ENCODE results near the gene TAF8. TPM values are rescaled to one million over a fixed set of nuclear protein-coding genes. Genes with fewer than 3 reads are reported as not detected.

Gene TAF8
- polyA plus RNA-seq, 6 donors from 2014 or later = 10.3 to 25.6 (median 18.6) TPM

GRCh38 chr6:42049116-42049809 is 1.1 kb upstream of the TAF8 start:
- H3K27me3 Mint-ChIP-seq = no peaks in the 10 kb centered on the region
- peaks cover 47 to 74% (median 63%) of the 10 kb centered on the region in 3 donors for H3K4me1 Mint-ChIP-seq
- peak overlapping the region; percentile 92 to 99 (median 98) for H3K4me3 Mint-ChIP-seq
- H3K36me3 Mint-ChIP-seq = no peaks in the 10 kb centered on the region
- H3K27ac Mint-ChIP-seq = peak overlapping the region; percentile 86 to 99 (median 95)
- no peak for ATAC-seq (ENCODE audit: low read depth in 2 of 2)
- H3K9me3 Mint-ChIP-seq = no peaks in the 10 kb centered on the region
- no peak for DNase-seq

GRCh38 chr6:42049948-42050296 is 402 bp upstream of the TAF8 start:
- ATAC-seq (ENCODE audit: low read depth in 2 of 2) = no peak
- H3K4me3 Mint-ChIP-seq = peak overlapping the region; percentile 91 to 99 (median 98)
- H3K9me3 Mint-ChIP-seq = no peaks in the 10 kb centered on the region
- no peaks in the 10 kb centered on the region for H3K36me3 Mint-ChIP-seq
- no peaks in the 10 kb centered on the region for H3K27me3 Mint-ChIP-seq
- H3K4me1 Mint-ChIP-seq = peaks cover 41 to 68% (median 56%) of the 10 kb centered on the region in 3 donors
- peak; percentile 38 for DNase-seq
- peak overlapping the region; percentile 49 to 99 (median 97) for H3K27ac Mint-ChIP-seq

DNA sequence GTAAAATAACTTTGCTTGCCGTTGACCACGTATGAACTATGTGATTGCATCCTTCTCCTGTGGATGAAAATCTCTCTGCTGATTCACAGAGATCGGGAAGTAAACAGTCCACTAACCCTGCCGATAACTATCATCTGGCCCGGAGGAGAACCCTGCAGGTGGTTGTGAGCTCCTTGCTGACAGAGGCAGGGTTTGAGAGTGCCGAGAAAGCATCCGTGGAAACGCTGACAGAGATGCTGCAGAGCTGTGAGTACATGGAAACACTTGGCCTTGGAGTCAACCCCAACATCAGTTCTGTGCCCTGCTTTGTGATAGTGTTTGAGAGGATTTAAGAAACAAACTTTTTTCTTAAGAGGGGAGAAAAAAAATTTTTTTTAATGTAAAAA is 937 bp downstream of the TAF8 start:
- no peaks in the 10 kb centered on the region for H3K27me3 Mint-ChIP-seq
- H3K27ac Mint-ChIP-seq = peak overlapping the region in 1 of 6 donors; percentile 92
- DNase-seq (no peak), ATAC-seq (ENCODE audit: low read depth in 2 of 2) (no peak)
- no peaks in the 10 kb centered on the region for H3K36me3 Mint-ChIP-seq
- H3K4me1 Mint-ChIP-seq = peaks cover 29 to 58% (median 43%) of the 10 kb centered on the region in 3 donors
- H3K4me3 Mint-ChIP-seq = peak overlapping the region; percentile 59 to 99 (median 94)
- H3K9me3 Mint-ChIP-seq = no peaks in the 10 kb centered on the region

DNA sequence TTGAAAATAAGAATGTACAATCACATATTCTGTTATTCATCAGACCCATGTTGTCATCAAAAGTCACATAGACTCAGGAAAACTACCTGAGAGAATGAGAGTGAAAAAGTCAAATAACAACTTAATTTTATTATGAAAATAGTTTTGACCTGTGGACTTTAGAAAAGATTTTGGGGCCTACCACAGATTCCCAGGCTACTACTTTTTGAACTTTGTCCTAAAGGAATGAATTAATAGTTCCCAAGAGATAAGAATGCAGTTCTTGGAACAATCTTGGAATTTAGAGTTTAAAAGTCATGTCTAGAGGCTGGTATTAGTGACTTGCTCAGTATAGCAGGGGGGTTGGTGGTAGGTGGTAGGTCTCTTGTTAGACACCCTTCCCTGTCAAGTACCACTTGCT is 3.3 kb downstream of the TAF8 start:
- Mint-ChIP-seq H3K4me3 (peak overlapping the region in 1 of 8 donors; percentile 62), H3K9me3 (no peaks in the 10 kb centered on the region), H3K36me3 (peaks cover 7 to 10% of the 10 kb centered on the region in 2 donors), H3K4me1 (peaks cover 13 to 40% (median 23%) of the 10 kb centered on the region in 3 donors), H3K27me3 (no peaks in the 10 kb centered on the region), H3K27ac (no peak overlapping the region)
- DNase-seq (no peak), ATAC-seq (ENCODE audit: low read depth in 2 of 2) (no peak)

DNA sequence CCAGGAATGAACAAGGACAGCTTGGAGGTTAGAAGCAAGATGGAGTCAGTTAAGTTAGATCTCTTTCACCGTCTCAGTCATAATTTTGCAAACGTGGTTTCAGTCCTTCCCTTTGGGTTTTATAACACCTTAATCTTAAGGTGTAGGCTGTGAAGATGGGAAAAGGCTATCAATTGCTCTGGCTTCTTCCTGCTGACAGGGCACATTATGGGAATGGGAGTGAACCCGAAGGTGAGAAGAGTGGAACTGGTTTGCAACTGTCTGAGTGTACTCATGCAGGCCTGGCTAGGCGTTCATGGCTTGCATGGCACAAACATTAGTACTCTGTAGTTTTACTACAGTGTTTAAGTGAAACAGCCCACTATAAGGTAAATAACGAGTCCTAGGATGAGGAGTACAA is 9.4 kb downstream of the TAF8 start:
- no peak for DNase-seq
- peaks cover 0 to 3% (median 0%) of the 10 kb centered on the region in 3 donors for H3K4me1 Mint-ChIP-seq
- no peak for ATAC-seq (ENCODE audit: low read depth in 2 of 2)
- peaks cover 7 to 31% of the 10 kb centered on the region in 2 donors for H3K36me3 Mint-ChIP-seq
- no peak overlapping the region for H3K4me3 Mint-ChIP-seq
- no peaks in the 10 kb centered on the region for H3K9me3 Mint-ChIP-seq
- H3K27me3 Mint-ChIP-seq = no peaks in the 10 kb centered on the region
- peak overlapping the region in 1 of 6 donors; percentile 34 for H3K27ac Mint-ChIP-seq

DNA sequence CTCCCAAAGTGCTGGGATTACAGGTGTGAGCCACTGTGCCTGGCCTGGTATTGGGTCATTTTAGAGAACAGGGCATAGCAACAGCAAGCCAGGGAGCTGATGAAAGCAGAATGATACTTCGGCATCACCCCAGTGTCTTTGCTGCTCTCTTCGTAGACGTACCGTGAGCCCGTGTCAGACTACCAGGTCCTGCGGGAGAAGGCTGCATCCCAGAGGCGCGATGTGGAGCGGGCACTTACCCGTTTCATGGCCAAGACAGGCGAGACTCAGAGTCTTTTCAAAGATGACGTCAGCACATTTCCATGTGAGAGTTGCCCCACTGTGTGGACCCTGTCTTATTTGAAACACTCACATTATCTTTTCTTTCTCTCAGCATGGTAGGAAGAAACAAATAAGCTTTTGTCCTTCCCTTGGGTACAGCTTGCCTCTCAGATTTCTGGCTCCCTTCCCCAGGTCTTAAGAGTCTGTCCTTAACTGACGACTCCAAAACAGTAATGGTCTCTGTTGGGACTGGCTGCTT is 15.9 kb downstream of the TAF8 start:
- Mint-ChIP-seq H3K4me1 (no peaks in the 10 kb centered on the region), H3K9me3 (no peaks in the 10 kb centered on the region), H3K4me3 (no peak overlapping the region), H3K27ac (no peak overlapping the region), H3K27me3 (no peaks in the 10 kb centered on the region), H3K36me3 (peaks cover 0 to 13% of the 10 kb centered on the region in 2 donors)
- DNase-seq (no peak), ATAC-seq (ENCODE audit: low read depth in 2 of 2) (no peak)

DNA sequence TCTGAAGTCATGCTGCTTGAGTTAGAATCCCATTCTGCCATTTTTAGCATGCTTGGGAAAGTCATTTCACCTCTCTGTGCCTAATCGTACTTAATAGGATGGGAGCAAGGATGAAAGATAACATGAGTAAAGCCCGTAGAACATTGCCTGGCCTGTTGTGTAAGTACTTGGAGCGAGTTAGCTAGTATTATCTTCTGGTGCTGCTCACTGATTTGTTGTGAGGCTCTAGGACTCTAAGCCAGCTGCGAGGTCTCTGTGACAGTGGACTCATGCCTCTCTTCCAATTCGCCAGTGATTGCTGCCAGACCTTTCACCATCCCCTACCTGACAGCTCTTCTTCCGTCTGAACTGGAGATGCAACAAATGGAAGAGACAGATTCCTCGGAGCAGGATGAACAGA is 17.8 kb downstream of the TAF8 start:
- H3K4me3 Mint-ChIP-seq = no peak overlapping the region
- no peaks in the 10 kb centered on the region for H3K9me3 Mint-ChIP-seq
- no peak overlapping the region for H3K27ac Mint-ChIP-seq
- ATAC-seq (ENCODE audit: low read depth in 2 of 2) = no peak
- DNase-seq = no peak
- no peaks in the 10 kb centered on the region for H3K4me1 Mint-ChIP-seq
- H3K27me3 Mint-ChIP-seq = no peaks in the 10 kb centered on the region
- H3K36me3 Mint-ChIP-seq = peaks cover 2 to 14% of the 10 kb centered on the region in 2 donors

DNA sequence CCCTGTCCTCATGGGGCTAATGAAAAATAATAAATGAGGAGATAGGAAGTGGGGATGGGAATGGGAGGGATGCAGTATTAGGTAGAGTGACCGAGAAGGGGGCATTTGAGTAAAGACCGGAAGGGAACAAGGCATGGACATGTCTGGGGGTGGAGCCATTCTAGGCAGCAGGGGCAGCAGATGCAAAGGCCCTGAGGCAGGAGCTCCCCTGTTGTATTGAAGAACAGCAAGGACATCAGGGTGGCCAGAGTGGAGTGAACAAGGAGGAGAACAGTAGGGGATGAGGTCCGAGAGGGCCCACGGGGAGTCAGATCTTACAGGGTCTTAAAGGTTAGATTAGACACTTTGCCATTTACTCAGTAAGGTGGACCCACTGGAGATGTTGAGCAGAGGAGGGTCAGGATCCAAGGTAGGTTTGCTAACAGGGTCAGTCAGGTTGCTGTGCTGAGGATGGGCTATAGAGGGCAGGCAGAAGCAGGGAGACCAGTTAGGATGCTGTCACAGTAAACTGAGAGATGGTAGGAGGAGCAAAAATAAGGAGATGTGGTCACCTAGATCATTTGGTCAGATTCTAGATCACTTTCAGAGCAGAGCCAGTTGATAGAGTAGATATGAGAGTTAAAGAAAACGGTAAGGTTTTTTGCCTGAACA is 18.7 kb downstream of the TAF8 start:
- no peak overlapping the region for H3K4me3 Mint-ChIP-seq
- DNase-seq (no peak), ATAC-seq (ENCODE audit: low read depth in 2 of 2) (no peak)
- no peaks in the 10 kb centered on the region for H3K4me1 Mint-ChIP-seq
- H3K9me3 Mint-ChIP-seq = no peaks in the 10 kb centered on the region
- peaks cover 6 to 10% of the 10 kb centered on the region in 2 donors for H3K36me3 Mint-ChIP-seq
- H3K27ac Mint-ChIP-seq = no peak overlapping the region
- H3K27me3 Mint-ChIP-seq = no peaks in the 10 kb centered on the region

DNA sequence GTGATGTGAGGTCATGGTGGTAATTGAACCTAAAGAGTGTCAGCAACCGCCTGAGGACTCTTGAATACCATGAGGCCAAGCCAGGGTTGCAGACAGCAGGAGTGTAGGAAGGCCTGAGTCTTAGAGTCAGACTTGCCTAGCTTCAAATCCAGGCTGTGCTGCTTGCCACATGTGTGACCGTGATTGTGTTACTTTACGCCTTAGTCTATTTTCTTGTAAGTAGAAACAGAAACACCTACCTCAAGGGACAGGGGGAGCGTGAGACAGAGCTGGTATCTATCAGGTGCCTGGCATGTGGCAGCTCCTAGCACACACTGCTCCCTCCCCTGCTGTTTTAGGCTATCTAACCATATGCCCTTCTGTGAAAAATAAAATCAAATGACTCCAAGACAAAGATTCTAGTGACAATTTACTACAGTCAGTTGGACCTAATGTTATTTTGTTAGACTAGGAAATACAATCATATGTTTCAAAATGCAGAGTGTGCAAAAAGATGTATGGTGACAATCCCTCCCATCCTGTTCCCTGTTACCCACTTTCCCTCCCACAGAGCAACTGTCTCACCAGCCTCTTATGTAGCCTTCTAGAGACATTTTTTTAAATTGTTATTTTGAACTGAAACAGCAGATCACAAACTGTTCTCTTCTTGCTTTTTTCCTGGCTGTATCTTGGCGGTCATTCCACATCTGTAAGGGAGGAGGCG is 21.7 kb downstream of the TAF8 start:
- H3K36me3 Mint-ChIP-seq = peaks cover 5 to 13% of the 10 kb centered on the region in 2 donors
- no peak for DNase-seq
- no peak overlapping the region for H3K4me3 Mint-ChIP-seq
- ATAC-seq (ENCODE audit: low read depth in 2 of 2) = no peak
- H3K9me3 Mint-ChIP-seq = no peaks in the 10 kb centered on the region
- H3K4me1 Mint-ChIP-seq = peaks cover 0 to 2% (median 0%) of the 10 kb centered on the region in 3 donors
- H3K27me3 Mint-ChIP-seq = no peaks in the 10 kb centered on the region
- no peak overlapping the region for H3K27ac Mint-ChIP-seq

GRCh38 chr6:42073287-42073686 is 23.0 kb downstream of the TAF8 start:
- Mint-ChIP-seq H3K4me1 (peaks cover 0 to 2% (median 0%) of the 10 kb centered on the region in 3 donors), H3K9me3 (no peaks in the 10 kb centered on the region), H3K27ac (no peak overlapping the region), H3K4me3 (no peak overlapping the region), H3K27me3 (no peaks in the 10 kb centered on the region), H3K36me3 (peaks cover 5 to 19% of the 10 kb centered on the region in 2 donors)
- ATAC-seq (ENCODE audit: low read depth in 2 of 2) = no peak
- no peak for DNase-seq

DNA sequence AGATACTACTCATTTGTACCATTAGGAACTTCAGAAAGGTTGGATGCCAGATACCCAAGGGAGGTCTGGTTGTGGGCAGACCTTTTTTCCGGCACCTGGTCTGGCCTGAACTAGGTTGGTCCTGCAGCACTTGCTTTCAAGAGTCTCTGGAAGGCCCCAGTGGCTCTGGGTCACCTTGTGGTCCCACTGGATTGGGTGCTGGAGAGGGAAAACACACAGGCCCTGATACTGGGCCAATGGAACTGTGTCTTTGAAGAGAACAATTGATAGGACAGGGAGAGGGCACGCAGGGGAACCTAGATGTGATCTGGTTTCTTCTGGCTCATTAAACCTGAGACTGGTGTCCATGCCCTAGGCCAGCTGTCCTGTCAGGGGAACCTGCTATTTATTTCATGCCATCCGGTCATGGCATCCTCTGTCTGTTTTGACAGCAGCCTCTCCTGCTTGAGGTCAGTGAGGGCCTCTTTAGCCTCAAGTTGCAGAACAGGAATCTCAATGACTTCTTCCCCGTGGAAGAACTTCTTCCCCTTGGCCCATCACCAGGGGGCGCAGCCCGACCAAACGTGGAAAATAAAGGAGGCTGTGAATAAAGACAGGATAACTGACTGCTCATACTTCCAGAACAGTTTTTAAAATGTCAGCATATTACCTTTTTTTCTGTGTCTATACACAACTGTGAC is 25.0 kb downstream of the TAF8 start:
- Mint-ChIP-seq H3K4me3 (no peak overlapping the region), H3K27me3 (no peaks in the 10 kb centered on the region), H3K9me3 (no peaks in the 10 kb centered on the region), H3K36me3 (peaks cover 5 to 19% of the 10 kb centered on the region in 2 donors), H3K27ac (peak overlapping the region in 1 of 6 donors; percentile 34), H3K4me1 (peaks cover 0 to 2% (median 0%) of the 10 kb centered on the region in 3 donors)
- ATAC-seq (ENCODE audit: low read depth in 2 of 2) (no peak), DNase-seq (peak; percentile 29)

DNA sequence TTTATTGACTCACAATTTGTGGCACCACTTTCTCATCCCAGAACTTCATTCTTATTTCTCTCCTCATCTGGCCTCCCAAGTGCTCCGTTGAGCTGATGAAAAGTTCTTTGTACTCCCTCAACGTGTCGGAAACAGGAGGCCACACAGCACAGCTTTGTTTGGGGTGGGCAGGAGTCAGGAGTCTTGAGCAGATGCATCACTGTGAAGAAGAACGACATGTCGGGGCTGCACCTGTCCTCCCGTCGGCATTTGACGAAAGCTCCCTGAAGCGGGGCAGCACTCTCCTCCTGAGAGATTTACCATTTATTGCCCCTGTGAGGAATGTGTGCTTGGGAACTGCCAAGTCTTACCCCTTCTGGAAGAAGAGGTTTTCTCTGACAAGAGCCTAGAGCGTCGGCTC is 28.1 kb downstream of the TAF8 start:
- Mint-ChIP-seq H3K4me3 (no peak overlapping the region), H3K27ac (no peak overlapping the region), H3K27me3 (no peaks in the 10 kb centered on the region), H3K4me1 (peaks cover 0 to 6% (median 4%) of the 10 kb centered on the region in 3 donors), H3K36me3 (peaks cover 9 to 15% of the 10 kb centered on the region in 2 donors), H3K9me3 (no peaks in the 10 kb centered on the region)
- no peak for DNase-seq
- ATAC-seq (ENCODE audit: low read depth in 2 of 2) = no peak

- ATAC-seq (ENCODE audit: low read depth in 2 of 2) = no peak
- Mint-ChIP-seq H3K27ac (peak overlapping the region in 2 of 6 donors; percentile 24 to 63), H3K9me3 (no peaks in the 10 kb centered on the region), H3K36me3 (peaks cover 7 to 12% of the 10 kb centered on the region in 2 donors), H3K27me3 (no peaks in the 10 kb centered on the region), H3K4me3 (no peak overlapping the region), H3K4me1 (peaks cover 0 to 8% (median 4%) of the 10 kb centered on the region in 3 donors)
- no peak for DNase-seq
These were observed 29.7 kb downstream of the TAF8 start for GRCh38 chr6:42079941-42080464.

Data from naive B cell (primary cell).